Measurements from ENCODE around the gene CCDC93.

CCDC93 gene

GRCh38 chr2:118013724-118014491 is at the start of gene CCDC93:
Gene CCDC93 (minus strand): TSS chr2:118014070. CDS start chr2:118013995, 75 bp downstream.
- peak within 1 kb of the TSS; percentile 99 for H3K4me3 ChIP-seq (ENCODE audit: low read depth, low read length)
- DNase-seq (ENCODE audit: low read depth), result peak; percentile 32

DNA sequence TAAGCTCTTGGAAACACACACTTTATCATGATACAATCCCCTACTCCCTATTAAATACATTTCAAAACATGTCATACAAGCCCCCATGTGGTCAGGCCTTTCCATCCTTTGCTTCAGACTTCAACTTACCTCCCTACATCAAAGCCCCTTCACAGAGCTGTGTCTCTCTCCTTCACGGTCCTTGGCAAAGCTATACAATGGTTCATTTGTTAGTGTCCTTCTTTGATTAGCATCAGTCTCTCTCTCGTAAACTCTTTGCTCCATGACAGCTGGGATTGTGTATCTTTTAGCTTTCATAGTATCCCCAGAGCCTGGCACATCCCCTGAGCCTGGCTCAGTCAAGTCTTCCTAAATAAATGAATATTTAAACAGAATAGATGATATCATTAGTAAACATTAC is 48.8 kb upstream of the CCDC93 start:
- no peak for DNase-seq (ENCODE audit: low read depth)
- no peak overlapping the region for H3K4me3 ChIP-seq (ENCODE audit: low read depth, low read length)

- H3K4me3 ChIP-seq (ENCODE audit: low read depth, low read length), result no peak overlapping the region
- peak; percentile 31 for DNase-seq (ENCODE audit: low read depth)
These were observed 48.2 kb upstream of the CCDC93 start for GRCh38 chr2:118062048-118062447.

DNA sequence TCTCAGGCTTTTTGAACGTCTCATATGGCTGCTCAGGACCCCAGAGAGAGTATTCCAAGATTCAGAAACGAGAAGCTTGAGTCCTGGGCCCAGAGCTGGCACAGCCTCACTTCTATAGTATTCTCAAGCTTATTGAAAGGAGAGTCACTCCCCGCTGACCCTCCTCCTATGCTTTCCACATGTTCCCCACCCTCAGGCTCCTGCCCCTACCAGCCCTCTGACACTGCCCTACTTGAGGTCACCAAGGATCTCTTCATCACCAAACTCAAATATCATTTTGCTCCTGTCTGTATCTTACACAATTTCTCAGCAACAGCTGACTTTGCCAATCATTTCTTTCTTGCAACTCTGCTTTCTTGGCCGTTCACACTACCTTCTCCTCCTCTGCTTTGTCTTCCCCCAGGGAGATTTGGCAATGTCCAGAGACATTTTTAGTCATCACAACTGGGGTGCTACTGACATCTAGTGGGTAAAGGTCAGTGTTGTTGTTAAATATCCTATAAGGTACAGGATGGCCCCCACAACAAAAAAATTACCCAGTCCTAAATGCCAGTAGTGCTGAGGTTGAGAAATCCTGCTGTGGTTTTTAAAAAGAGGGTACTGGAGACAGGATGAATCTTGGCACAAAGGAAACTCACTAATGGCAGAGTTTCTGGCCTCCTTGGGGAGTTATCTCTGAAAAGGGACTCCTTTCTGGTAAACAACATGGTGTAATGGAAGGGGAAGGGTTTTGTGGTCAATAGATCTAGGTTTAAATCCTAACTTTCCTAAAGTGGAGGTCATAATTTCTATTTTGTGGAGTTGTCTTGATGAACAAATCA is 47.5 kb upstream of the CCDC93 start:
- DNase-seq (ENCODE audit: low read depth), result peak; percentile 80

DNA sequence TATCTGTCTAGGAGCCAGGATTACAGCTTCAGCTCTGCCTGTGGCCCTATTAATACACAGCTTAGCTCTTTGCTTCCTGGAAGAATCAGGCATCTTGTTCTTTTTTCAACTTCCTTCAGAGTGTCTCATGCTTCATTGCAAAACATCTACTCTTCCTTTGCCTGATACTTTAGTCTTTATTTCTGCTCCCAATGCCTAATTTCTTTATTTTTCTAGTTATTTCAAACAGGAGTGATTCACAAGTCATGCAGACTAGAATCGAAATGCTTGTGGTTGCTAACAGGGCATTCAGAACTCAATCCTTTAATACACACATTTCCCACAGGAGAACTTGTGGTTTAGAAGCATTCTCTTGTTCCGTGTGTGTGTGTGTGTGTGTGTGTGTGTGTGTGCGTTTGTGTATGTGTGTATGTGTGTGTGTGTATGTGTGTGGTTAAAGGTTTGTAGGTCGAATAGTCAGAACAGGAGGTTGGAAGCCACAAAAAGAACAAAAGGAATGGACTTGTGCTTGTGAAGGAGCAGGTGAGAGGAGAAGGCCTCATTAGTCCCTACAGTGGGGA is 46.1 kb upstream of the CCDC93 start:
- H3K4me3 ChIP-seq (ENCODE audit: low read depth, low read length), result no peak overlapping the region
- DNase-seq (ENCODE audit: low read depth), result peak; percentile 98

More for the DNA sequence above, 47.5 kb upstream of the CCDC93 start:
- H3K4me3 ChIP-seq (ENCODE audit: low read depth, low read length), result no peak overlapping the region

DNA sequence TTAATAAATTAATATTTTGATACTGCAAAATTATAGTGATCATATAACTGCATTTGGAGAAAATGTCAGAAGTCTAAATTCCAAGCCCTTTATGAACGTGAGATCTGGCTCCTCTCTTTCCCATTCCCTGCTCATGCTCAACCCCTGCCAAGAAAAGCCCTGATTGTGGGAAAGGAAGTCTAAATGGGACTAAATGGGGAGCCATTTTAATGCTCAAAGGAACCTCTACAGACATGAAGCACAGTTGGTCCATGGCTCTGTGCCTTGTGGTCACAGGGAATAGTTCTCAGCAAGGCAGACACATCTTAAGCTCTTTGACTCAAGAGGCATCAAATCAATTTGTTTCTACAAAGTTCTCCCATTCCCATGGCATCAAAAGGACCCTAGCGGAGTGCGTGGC is 45.1 kb upstream of the CCDC93 start:
- H3K4me3 ChIP-seq (ENCODE audit: low read depth, low read length), result no peak overlapping the region
- no peak for DNase-seq (ENCODE audit: low read depth)

DNA sequence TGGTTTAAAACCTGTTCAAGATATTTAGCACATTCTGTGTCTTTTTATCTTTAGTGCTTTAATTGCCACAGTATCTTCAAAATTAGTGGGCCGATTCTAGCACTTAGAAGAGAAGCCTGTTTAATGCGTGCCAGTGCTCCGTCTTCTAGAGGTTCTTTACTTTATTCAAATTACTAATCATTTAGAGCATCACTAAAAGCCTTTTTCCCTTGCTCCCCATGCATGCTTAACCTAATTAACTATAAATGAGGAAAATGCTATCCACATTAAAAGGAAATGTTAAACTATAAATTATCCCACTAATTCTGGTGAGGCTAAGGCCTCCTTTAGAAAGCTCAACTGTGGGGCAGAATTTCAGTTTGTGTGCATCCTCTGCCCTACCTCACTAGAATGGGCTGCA is 42.9 kb upstream of the CCDC93 start:
- no peak for DNase-seq (ENCODE audit: low read depth)
- no peak overlapping the region for H3K4me3 ChIP-seq (ENCODE audit: low read depth, low read length)

GRCh38 chr2:118056165-118056534 is 42.3 kb upstream of the CCDC93 start:
- no peak overlapping the region for H3K4me3 ChIP-seq (ENCODE audit: low read depth, low read length)
- no peak for DNase-seq (ENCODE audit: low read depth)

DNA sequence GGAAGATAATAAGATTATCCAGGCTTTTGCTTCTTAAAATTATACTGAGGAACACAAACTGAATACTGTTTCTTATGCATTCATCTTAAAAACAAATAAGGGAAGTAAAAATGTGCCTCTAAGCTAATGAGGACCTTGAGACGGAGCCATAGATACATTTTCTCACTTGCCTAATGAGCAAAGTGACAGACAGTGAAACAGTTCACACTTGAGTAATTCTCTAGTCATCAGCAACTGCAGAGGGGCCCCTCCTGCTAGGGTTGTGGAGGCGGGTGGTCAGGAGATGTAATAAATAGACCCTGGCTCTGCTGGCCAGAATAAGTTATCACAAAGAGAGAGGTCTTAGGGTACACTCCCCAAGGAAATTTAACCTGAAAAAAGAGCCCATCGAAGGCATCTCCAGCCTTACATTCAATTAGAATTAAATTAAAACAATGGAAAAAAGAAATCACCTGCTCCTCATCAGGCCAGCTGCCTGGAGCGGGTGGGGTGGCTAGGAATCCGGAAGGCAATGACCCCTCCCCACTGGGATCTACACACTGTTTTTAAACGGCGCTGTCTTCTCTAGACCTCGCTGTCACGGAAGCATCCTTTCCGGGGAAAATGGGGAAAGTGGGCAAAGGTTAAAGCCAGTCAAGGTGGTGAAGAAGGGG is 41.8 kb upstream of the CCDC93 start:
- H3K4me3 ChIP-seq (ENCODE audit: low read depth, low read length), result no peak overlapping the region
- DNase-seq (ENCODE audit: low read depth), result no peak

DNA sequence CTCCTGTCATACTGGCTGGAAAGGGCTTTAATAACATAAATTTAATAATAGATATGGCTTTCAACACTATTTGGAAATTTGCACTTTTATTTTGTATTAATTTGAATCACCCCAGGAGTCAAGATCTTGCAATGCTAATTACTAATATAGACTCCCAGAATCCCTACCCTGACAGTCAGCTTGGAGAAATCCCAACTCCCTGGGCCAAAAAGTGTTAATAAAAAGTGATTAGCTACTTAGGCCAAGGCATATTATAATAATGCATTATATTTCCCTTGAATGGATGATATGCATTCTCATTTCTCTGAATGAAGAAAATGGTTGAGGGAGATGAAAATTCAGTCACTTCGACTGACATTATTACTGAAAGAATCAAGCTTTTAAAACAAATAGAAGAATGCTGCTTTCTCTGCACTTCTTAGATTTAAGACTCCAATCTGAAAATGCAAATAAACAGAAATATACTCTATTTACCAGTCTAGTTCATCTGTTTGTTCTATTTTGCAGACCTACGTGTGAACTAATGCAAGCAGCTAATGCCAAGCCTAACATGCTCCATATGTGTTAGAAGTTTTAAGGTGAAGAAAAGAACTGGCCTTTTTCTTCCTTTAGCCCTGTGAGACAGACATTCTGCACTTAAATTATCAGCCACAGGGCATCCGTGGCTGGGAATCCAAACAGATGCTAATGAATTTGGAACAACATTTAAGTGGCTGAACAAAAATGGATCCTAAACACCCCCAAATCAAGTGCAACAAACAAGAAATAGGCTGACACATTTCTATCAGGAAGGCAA is 40.5 kb upstream of the CCDC93 start:
- no peak overlapping the region for H3K4me3 ChIP-seq (ENCODE audit: low read depth, low read length)
- DNase-seq (ENCODE audit: low read depth), result no peak

DNA sequence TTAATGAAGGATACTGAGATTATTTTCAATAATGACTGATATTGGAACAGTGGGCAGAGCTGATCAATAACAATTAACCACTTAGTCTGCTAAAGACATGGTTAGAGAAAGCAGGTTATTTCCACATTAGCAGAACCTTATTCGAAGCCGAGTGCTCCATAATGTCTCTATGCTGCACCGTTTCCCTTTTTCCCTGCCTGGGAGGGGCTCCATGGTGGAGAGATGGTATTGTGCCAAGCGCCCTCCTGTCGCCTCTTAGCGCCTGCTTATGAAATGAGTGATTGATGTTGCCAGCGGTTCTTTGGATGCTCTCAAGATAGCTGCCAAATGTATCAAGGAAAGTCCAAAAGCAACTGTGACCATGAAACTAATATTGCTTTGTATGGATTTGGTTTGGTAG is 39.8 kb upstream of the CCDC93 start:
- DNase-seq (ENCODE audit: low read depth), result no peak

GRCh38 chr2:118052474-118052873 is 38.6 kb upstream of the CCDC93 start:
- no peak for DNase-seq (ENCODE audit: low read depth)
- H3K4me3 ChIP-seq (ENCODE audit: low read depth, low read length), result no peak overlapping the region

More for the DNA sequence above, 39.8 kb upstream of the CCDC93 start:
- H3K4me3 ChIP-seq (ENCODE audit: low read depth, low read length), result no peak overlapping the region

DNA sequence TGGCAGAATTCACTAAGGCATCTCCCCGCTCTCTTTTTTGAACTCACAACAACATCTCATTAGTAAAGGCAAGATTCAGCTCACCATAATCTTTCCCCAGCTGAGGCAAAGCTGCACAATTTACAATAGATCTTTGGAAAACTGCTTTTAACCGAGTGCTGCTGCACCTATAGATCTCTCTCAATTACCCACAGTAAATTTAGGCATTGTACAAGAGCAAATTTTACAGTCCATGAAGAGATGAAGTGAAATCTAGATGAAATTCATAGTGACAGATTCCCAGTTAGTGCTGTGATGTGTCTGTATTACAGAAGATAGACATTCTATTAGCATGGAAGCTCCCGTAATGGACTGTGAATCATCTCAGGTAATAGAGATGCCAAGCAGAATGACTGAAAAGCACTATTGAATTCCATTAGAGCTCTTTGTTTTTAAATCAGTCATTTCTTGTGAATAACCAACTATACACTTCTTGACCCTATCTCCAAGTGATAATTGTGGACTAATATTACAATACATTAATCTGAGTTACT is 38.0 kb upstream of the CCDC93 start:
- DNase-seq (ENCODE audit: low read depth), result no peak
- no peak overlapping the region for H3K4me3 ChIP-seq (ENCODE audit: low read depth, low read length)

GRCh38 chr2:118050974-118051373 is 37.1 kb upstream of the CCDC93 start:
- no peak for DNase-seq (ENCODE audit: low read depth)
- no peak overlapping the region for H3K4me3 ChIP-seq (ENCODE audit: low read depth, low read length)

DNA sequence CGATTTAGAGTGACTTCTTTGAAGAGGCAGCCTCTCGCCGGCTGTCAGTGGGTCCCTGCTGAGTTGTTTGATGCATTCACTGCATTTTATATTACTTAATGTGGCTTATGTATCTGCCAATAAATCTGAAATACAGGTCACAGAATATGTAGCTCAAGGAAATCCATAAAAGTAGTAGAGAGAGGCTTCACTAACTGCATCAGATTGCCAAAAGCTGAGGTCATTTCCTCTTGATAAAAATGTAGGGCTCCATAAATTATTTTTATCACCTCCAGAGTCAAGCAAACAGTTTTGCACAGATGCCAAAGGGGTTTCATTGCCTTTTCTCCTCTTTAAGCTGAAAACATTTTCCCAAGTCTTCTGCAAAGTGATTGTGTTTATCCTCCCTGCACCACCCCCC is 36.5 kb upstream of the CCDC93 start:
- DNase-seq (ENCODE audit: low read depth), result peak; percentile 34
- no peak overlapping the region for H3K4me3 ChIP-seq (ENCODE audit: low read depth, low read length)

DNA sequence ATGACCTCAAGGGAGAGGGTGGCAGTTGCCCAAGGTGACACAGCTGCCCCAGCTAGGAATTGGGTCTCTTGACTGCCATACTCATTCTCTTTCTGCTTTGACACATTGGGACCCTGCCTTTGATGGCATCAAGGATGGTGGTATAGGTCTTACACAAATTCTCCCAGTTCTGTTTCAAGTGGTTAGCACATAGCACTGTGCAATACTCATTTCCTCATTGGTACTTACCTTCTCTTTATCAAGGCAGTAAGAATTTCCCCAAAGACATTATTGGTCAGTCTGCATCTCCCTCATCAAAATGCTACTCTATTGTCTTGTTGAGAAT is 35.9 kb upstream of the CCDC93 start:
- no peak for DNase-seq (ENCODE audit: low read depth)
- H3K4me3 ChIP-seq (ENCODE audit: low read depth, low read length), result no peak overlapping the region

DNA sequence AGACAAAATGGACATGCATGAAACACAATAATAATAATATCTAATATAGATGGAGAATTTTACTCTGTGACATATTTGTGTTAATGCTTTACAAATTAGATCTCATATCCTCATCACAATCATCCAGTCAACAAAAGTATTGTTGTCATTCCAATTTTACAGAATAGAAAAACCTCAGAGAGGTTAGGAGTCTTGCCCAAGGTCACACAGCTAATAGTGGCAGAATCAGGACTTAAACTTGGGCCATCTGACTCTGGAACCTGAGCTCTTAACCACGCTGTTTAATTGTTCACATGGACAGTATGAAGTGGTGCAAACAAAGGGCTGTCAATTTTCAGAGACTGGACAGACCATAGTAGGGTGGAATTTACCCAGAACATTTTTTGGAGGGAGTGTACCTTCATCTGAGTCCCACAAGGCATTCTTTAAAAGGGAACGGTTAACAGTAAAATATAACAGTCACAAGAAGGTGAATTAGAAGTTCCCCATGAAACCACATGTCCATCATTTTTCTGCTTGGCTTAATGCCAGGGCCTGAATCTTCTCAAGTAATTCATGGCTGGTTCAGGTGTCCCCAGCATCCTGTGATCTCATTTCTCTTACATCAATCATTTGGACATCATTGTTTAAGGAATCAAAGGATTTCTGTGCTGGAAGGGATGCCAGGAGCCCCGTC is 35.4 kb upstream of the CCDC93 start:
- H3K4me3 ChIP-seq (ENCODE audit: low read depth, low read length), result no peak overlapping the region
- no peak for DNase-seq (ENCODE audit: low read depth)

GRCh38 chr2:118048401-118048800 is 34.5 kb upstream of the CCDC93 start:
- H3K4me3 ChIP-seq (ENCODE audit: low read depth, low read length), result no peak overlapping the region
- DNase-seq (ENCODE audit: low read depth), result no peak

DNA sequence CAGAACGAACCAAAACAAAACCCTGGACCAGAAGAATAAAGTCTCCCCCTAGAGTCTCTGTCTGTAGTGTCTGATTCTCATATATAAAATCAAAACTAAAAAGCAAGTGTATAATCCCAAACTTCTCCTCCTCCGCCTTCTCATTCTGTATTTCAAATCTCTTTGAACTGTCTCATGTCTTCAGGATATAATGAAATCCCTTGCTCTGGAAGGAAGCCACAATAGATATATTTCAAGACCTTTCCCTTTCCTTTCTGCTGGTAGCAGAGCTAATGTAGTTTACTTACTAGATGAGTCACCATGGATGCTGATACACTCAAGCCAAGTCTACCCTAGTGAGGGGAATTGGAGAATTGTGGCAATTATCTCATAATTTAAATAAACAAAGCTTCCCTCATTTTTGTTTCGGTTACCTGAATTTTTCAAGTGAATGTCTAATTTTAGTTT is 33.5 kb upstream of the CCDC93 start:
- peak; percentile 53 for DNase-seq (ENCODE audit: low read depth)
- H3K4me3 ChIP-seq (ENCODE audit: low read depth, low read length), result no peak overlapping the region
